Activated T-helper 2 cell treated with anti-CD3 and anti-CD28 coated beads, Interferon-gamma antibody, Interleukin-2, Interleukin-4, amounts not matched to agents 10 μg/mL and 5 μg/mL and 100 μg/mL, durations not matched to agents 14 hours and 24 hours and 36 hours (primary cell): ENCODE data around the gene SYN1. TPM values are rescaled to one million over a fixed set of nuclear protein-coding genes. Genes with fewer than 3 reads are reported as not detected.

Source experiments
- total RNA-seq: library from RNA; stranded (reverse); gene quantifications from 2 replicates; pipeline ENCODE4 v1.2.3, GENCODE V29; 2022

Gene SYN1
- total RNA-seq, 1 donor from 2014 or later: 0.21 TPM

Other genes starting within 250 kb of the SYN1 start
- 0.25 TPM in 2 replicates for gene ZNF157, start 249.3 kb downstream of the SYN1 start, total RNA-seq
- gene ZNF41, start 136.6 kb downstream of the SYN1 start, total RNA-seq: 8.7 and 9.7 TPM in 2 replicates
- 85.3 and 86.1 TPM in 2 replicates for gene ARAF, start 58.7 kb downstream of the SYN1 start, total RNA-seq
- gene TIMP1, start 37.4 kb downstream of the SYN1 start, total RNA-seq: 76.5 and 77.1 TPM in 2 replicates
- gene CFP, start 10.1 kb upstream of the SYN1 start, total RNA-seq: 3.0 and 3.3 TPM in 2 replicates
- gene ELK1, start 30.7 kb upstream of the SYN1 start, total RNA-seq: 108 and 110 TPM in 2 replicates
- 204 and 208 TPM in 2 replicates for gene UXT, start 39.3 kb upstream of the SYN1 start, total RNA-seq
- gene ZNF81, start 217.0 kb upstream of the SYN1 start, total RNA-seq: 6.1 and 8.1 TPM in 2 replicates